Measurements from ENCODE around the gene FRMD8. TPM values are rescaled to one million over a fixed set of nuclear protein-coding genes. Genes with fewer than 3 reads are reported as not detected.

The FRMD8 gene
- total RNA-seq, 1 experiment from 2014 or later: 68.3 TPM

DNA sequence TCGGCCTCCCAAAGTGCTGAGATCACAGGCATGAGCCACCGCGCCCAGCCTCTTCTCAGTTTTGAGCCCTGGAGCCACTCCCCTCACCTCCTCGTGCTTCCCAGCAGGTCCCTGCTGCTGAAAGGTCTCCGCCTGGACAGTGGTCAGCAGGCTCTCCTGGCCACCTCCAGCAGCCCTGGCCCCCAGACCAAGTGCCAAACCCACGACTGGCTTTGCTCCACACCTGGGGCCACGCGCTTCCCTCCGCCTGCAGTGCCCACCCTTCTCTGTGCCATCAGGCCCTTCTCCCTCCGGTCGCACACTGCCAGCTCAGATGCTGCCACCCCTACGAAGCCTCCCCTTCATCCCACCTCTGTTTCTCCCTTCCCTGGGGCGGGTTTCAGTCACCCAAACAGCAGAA lies 12.8 kb downstream of the FRMD8 start:
- H3K4me3 ChIP-seq (ENCODE audit: low read length): no peak overlapping the region
- H3K79me2 ChIP-seq (ENCODE audit: low read length): no peaks in the 10 kb centered on the region
- BruUV-seq (replicated peaks): no TSS peak
- ChIA-PET CTCF (no interaction called here), POLR2A (ENCODE audit: unreplicated experiment) (no interaction called here)
- H3K27me3 ChIP-seq (ENCODE audit: low read length): no peaks in the 10 kb centered on the region
- no peaks in the 10 kb centered on the region for H3K9me3 ChIP-seq (ENCODE audit: low read length)
- H3K36me3 ChIP-seq (ENCODE audit: low read depth, low read length): peaks cover 23% of the 10 kb centered on the region; the same call in 1 of the 2 replicates
- no peak for TF ChIP-seq EZH2phosphoT487 (IDR thresholded peaks at IDR 0.05; ENCODE audit: borderline replicate concordance, low read length)
- no peak for TF ChIP-seq EZH2 (IDR thresholded peaks at IDR 0.05; ENCODE audit: low read length, unreplicated experiment)
- TF ChIP-seq CTCF (conservative IDR thresholded peaks at IDR 0.05; ENCODE audit: low read depth, low read length): no peak
- no peak overlapping the region for H3K4me2 ChIP-seq (ENCODE audit: low read length)
- no peaks in the 10 kb centered on the region for H4K20me1 ChIP-seq (ENCODE audit: low read length)
- intact Hi-C loops (cut with micrococcal nuclease): no loop called here
- no peak overlapping the region for H3K9ac ChIP-seq (ENCODE audit: low read length)
- no peaks in the 10 kb centered on the region for H3F3A ChIP-seq (ENCODE audit: low read length, unreplicated experiment)
- ATAC-seq: no peak
- no peak overlapping the region for H2AFZ ChIP-seq (ENCODE audit: low read length)
- no peak overlapping the region for H3K27ac ChIP-seq (ENCODE audit: low read length)
- no peaks in the 10 kb centered on the region for H3K9me2 ChIP-seq (replicated peaks; ENCODE audit: low read length)
- no peak for DNase-seq
- H3K4me1 ChIP-seq (ENCODE audit: insufficient read depth, low read length): no peaks in the 10 kb centered on the region

DNA sequence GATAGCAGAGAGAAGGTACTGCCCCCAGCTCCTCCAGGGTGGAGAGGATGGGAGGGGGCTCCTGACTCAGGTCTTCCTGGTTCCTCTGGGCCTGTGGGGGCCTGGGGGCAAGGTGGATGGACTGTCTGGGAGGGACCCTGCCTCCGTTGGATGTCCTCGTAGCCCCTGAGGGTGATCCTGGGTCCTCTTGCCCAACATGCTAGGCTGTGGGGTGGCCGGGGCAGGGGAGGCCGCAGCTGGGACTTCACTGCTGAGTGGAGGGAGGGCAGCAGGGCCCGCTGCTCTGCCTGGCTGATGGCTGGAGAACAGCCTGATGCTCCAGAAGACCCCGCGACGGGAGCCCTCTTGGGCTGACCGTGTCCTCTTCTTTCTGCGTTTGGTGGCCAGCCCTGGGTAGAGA lies 13.4 kb downstream of the FRMD8 start:
- Histone ChIP-seq H3K9me3 (ENCODE audit: low read length) (no peaks in the 10 kb centered on the region), H3K4me1 (ENCODE audit: insufficient read depth, low read length) (no peaks in the 10 kb centered on the region), H3K4me2 (ENCODE audit: low read length) (no peak overlapping the region), H3K9ac (ENCODE audit: low read length) (no peak overlapping the region), H2AFZ (ENCODE audit: low read length) (no peak overlapping the region), H3F3A (ENCODE audit: low read length, unreplicated experiment) (no peaks in the 10 kb centered on the region), H3K27me3 (ENCODE audit: low read length) (no peaks in the 10 kb centered on the region), H3K4me3 (ENCODE audit: low read length) (no peak overlapping the region), H3K36me3 (ENCODE audit: low read depth, low read length) (peaks cover 23% of the 10 kb centered on the region; the same call in 1 of the 2 replicates), H3K9me2 (replicated peaks; ENCODE audit: low read length) (no peaks in the 10 kb centered on the region), H3K79me2 (ENCODE audit: low read length) (no peaks in the 10 kb centered on the region), H4K20me1 (ENCODE audit: low read length) (no peaks in the 10 kb centered on the region), H3K27ac (ENCODE audit: low read length) (no peak overlapping the region)
- no peak for ATAC-seq
- CTCF ChIA-PET: no interaction called here
- no TSS peak for BruUV-seq (replicated peaks)
- POLR2A ChIA-PET (ENCODE audit: unreplicated experiment): no interaction called here
- intact Hi-C loops (cut with micrococcal nuclease): no loop called here
- TF ChIP-seq EZH2 (IDR thresholded peaks at IDR 0.05; ENCODE audit: low read length, unreplicated experiment): no peak
- no peak for TF ChIP-seq EZH2phosphoT487 (IDR thresholded peaks at IDR 0.05; ENCODE audit: borderline replicate concordance, low read length)
- TF ChIP-seq CTCF (conservative IDR thresholded peaks at IDR 0.05; ENCODE audit: low read depth, low read length): no peak
- no peak for DNase-seq

DNA sequence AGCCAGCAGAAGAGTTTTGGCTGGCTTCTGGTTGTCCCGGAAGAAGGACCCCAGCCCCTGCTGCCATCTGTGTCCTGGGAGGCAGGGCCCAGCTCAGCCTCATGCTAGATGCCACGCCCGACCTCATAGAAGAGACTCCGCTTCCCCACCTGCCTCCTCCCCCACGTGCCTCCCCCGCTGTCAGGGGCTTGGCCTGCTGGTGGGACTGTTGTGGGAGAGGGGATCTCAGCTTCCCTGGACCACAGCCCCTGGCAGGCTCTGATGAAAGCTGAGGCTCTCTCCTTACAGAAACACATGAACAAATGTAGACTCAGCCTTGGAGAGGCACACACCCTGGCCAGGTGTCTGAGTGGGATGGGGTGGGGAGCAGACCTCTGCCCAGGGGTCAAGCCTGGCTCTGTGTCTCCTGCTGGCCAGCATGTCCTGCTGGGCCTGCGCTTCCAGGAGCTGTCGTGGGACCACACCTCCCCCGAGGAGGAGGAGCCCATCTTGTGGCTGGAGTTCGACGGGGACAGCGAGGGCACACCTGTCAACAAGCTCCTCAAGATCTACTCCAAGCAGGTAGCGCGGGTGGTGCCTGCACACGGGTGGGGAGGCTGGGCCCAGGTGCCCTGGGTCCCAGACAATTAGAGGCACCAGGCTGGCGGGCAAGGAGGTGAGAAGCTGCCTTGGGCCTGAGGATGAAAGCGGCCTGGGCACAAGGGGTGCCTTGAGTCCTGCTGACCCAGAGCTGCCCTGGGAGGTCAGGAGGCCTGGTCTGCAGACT lies 14.1 kb downstream of the FRMD8 start:
- H3K9ac ChIP-seq (ENCODE audit: low read length): no peak overlapping the region
- no peaks in the 10 kb centered on the region for H3K27me3 ChIP-seq (ENCODE audit: low read length)
- peaks cover 26% of the 10 kb centered on the region; the same call in 1 of the 2 replicates for H3K36me3 ChIP-seq (ENCODE audit: low read depth, low read length)
- H3K4me2 ChIP-seq (ENCODE audit: low read length): no peak overlapping the region
- no peak for DNase-seq
- no peaks in the 10 kb centered on the region for H4K20me1 ChIP-seq (ENCODE audit: low read length)
- no peaks in the 10 kb centered on the region for H3K9me3 ChIP-seq (ENCODE audit: low read length)
- TF ChIP-seq EZH2phosphoT487 (IDR thresholded peaks at IDR 0.05; ENCODE audit: borderline replicate concordance, low read length): no peak
- TF ChIP-seq CTCF (conservative IDR thresholded peaks at IDR 0.05; ENCODE audit: low read depth, low read length): no peak
- no peak for TF ChIP-seq EZH2 (IDR thresholded peaks at IDR 0.05; ENCODE audit: low read length, unreplicated experiment)
- BruUV-seq (replicated peaks): no TSS peak
- no peaks in the 10 kb centered on the region for H3K9me2 ChIP-seq (replicated peaks; ENCODE audit: low read length)
- H3K27ac ChIP-seq (ENCODE audit: low read length): no peak overlapping the region
- no peaks in the 10 kb centered on the region for H3K4me1 ChIP-seq (ENCODE audit: insufficient read depth, low read length)
- H3F3A ChIP-seq (ENCODE audit: low read length, unreplicated experiment): no peaks in the 10 kb centered on the region
- no peaks in the 10 kb centered on the region for H3K79me2 ChIP-seq (ENCODE audit: low read length)
- POLR2A ChIA-PET (ENCODE audit: unreplicated experiment): no interaction called here
- H2AFZ ChIP-seq (ENCODE audit: low read length): no peak overlapping the region
- CTCF ChIA-PET: interaction anchor here (0.5 kb wide), 1 partner anchor 146 kb away, joined by 9 read pairs; no protein-coding TSS in a partner anchor
- H3K4me3 ChIP-seq (ENCODE audit: low read length): no peak overlapping the region
- intact Hi-C loops (cut with micrococcal nuclease): no loop called here
- ATAC-seq: no peak
